ENCODE measurements around the gene RNU2-63P.
"Not testable (repeated sequence)": the region's sequence is repeated elsewhere in the genome, so short reads cannot be mapped to it uniquely, and the experiment has no call there.

The RNU2-63P gene

DNA sequence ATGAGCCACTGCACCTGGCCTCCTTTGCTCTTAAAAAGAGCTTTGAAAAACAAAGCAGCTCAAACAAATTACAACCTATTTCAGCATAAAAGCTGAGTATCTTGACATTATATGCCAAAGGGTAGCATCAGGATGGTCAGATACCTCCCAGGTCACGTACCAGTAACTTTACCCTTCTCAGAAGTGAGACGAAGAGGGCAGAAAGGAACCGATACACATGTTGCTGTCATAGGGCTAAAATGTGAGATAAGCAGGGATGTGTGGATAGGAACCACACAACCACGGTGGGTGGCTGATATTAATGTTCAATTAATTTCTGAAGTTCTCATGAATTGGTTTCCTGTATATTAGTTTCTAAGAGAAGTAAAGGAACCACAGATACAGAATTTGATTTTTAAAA is 12.6 kb upstream of the RNU2-63P start:
- DNase-seq (ENCODE audit: low spot score), result no peak

- DNase-seq (ENCODE audit: low spot score), result no peak
Observed at GRCh38 chr2:88027697-88028389, 11.5 kb upstream of the RNU2-63P start.

GRCh38 chr2:88024509-88024908 is 8.2 kb upstream of the RNU2-63P start:
- DNase-seq (ENCODE audit: low spot score), result no peak

GRCh38 chr2:88022669-88022921 is 6.2 kb upstream of the RNU2-63P start:
- DNase-seq (ENCODE audit: low spot score), result no peak

DNA sequence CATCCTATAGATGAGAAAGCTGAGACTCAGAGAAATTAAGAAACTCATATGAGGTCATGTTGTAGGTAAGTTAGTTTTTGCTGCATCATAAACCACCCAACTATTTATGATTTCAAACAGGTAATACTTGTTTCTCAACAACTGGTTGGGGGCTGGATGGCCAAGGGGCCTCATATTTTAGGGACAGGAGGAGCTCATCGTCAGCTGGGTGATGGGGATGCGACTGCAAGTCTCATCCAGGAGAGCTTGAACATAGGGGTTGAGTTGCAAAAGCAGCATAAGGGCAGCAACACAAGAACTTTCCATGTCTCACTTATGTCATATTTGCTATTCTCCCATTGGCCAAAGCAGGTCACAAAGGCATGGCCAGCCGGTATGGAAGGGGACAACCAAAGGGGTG is 3.6 kb upstream of the RNU2-63P start:
- no peak for DNase-seq (ENCODE audit: low spot score)

- no peak for DNase-seq (ENCODE audit: low spot score)
Observed at GRCh38 chr2:88018909-88019308, 2.6 kb upstream of the RNU2-63P start.

- not testable (repeated sequence) for DNase-seq (ENCODE audit: low spot score)
Observed at GRCh38 chr2:88018077-88018805, 1.9 kb upstream of the RNU2-63P start.

DNA sequence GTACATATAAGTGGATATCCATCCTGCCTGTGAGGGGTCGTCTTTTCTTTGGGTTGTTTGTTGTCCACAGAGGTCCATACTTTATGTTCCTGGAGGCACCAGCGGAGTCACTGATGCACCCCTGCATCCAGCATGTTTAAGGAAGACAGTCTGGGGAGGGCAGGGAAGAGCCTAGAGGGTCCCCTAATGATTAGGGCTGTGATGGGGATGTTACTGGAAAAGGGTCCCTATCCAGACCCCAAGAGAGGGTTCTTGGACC is 1.4 kb upstream of the RNU2-63P start:
- DNase-seq (ENCODE audit: low spot score), result not testable (repeated sequence)

GRCh38 chr2:88016960-88017779 is 823 bp upstream of the RNU2-63P start:
- no peak for DNase-seq (ENCODE audit: low spot score)

DNA sequence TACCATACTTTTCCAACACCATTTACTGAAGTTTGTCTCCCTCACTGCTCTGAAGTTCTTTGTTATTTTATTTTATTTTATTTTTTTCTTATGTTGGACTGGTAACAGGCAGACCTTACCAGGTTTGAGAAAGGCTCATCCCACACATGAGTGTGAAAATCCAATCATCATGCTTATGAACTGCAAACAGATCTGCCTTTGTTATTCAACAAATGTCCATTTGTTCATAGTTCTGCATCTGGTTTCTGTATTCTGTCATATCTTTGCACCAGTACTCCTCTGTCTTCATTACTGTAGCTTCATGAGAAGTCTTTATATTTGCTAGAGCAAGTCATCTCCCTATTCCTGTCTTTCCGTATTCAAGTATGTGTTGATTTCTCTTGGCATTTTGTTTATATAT is 5.3 kb downstream of the RNU2-63P start:
- no peak for DNase-seq (ENCODE audit: low spot score)

GRCh38 chr2:88010136-88010535 is 6.2 kb downstream of the RNU2-63P start:
- DNase-seq (ENCODE audit: low spot score), result no peak

DNA sequence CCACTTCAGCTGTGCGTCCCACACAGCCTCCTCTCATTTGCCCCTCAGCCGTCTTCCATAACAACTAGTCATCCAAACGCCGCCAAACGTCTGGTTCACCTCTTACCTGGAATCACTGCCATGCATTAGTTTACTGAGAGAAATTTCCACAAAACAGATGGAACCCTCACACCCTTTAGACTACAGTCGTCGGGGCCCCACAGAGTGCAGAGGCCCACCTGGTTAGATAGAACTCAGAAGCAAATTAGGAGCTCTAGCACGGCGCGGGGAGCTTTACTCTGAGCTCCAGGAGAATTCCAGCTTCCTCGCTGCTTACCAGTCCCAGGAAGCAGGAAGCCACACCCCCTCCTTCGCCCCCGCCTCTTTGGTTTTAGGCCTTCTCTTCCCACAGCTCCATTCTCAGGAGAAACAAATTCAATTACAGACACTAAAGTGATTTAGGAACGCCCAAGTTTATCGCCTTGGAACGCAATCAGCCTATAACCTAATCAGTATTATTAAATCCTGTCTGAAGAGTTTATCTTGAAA is 9.4 kb downstream of the RNU2-63P start:
- no peak for DNase-seq (ENCODE audit: low spot score)

- DNase-seq (ENCODE audit: low spot score), result no peak
Observed at GRCh38 chr2:88005776-88006175, 10.6 kb downstream of the RNU2-63P start.

- no peak for DNase-seq (ENCODE audit: low spot score)
Observed at GRCh38 chr2:88003074-88003755, 13.1 kb downstream of the RNU2-63P start.

- no peak for DNase-seq (ENCODE audit: low spot score)
Observed at GRCh38 chr2:88002359-88002707, 14.0 kb downstream of the RNU2-63P start.

DNA sequence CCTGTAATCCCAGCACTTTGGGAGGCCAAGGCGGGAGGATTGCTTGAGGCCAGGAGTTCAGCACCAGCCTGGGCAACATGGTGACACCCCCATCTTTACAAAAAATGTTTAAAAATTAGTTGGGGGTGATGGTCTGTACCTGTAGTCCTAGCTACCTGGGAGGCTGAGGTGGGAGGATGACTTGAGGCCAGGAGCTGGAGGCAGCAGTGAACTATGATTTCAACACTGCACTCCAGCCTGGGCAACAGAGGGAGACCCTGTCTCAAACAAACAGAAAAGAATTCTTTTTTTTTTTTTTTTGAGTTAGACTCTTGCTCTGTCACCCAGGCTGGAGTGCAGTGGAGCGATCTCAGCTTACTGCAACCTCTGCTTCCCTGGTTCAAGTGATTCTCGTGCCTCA is 15.9 kb downstream of the RNU2-63P start:
- DNase-seq (ENCODE audit: low spot score), result not testable (repeated sequence)

DNA sequence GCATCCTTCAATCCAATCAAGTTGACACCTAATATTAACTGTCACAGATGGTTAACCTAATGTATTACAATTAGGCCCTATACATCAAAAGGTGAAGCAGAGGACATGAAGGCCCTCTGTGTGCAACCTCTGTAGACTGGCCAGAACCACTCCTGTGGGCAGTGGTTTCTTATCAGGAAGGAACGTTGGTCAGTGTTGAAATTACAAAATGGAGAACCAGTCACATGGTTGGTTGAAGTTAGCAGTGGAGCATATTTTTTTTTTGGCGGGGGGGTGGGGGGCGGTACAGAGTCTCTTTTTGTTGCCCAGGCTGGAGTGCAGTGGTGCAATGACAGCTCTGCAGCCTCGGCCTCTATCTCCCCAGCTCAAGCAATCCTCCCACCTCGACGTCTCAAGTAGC is 19.8 kb downstream of the RNU2-63P start:
- DNase-seq (ENCODE audit: low spot score), result no peak

GRCh38 chr2:87995756-87996155 is 20.6 kb downstream of the RNU2-63P start:
- no peak for DNase-seq (ENCODE audit: low spot score)

- DNase-seq (ENCODE audit: low spot score), result not testable (repeated sequence)
Observed at GRCh38 chr2:87994304-87994850, 22.0 kb downstream of the RNU2-63P start.

DNA sequence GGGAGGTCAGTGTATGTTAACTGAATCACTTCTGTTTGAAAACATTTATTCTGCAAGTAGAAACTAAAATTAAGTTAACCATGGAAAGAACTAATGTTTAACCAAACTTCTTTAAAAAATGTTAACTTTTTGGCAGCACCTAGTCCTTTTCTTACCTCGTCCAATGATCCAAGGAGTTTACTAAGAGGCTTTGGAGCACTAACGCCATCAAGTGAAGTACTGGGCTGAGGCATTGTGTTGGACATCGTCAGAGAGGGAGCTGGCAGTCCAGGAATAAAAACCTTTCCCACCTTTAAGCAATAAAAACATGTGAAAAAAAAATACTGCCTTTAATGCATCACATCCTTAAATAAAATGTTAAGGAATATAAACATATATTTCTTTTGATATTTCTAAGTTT is 23.8 kb downstream of the RNU2-63P start:
- DNase-seq (ENCODE audit: low spot score), result not testable (repeated sequence)

DNA sequence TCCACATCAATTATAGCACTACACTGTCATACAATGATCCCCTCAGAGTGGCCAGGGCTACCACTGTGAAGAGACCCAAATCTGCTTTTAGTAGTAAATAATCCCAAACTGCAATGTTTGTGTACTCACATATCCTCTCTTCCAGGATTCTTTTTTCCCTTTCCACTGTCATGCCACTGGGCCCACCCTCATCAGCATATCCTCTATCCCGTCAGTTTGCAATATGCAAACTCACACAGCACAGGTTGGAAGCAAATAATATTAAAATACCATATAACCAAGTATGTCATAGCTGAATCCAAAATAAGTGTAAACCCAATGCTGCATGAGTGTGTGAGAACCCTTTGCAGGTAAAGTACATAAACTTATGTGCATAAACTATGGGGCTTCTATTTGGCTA is 28.9 kb downstream of the RNU2-63P start:
- DNase-seq (ENCODE audit: low spot score), result not testable (repeated sequence)

GRCh38 chr2:87985902-87986301 is 30.4 kb downstream of the RNU2-63P start:
- DNase-seq (ENCODE audit: low spot score), result not testable (repeated sequence)

Measured in hepatic stellate cell (primary cell).